Right atrium auricular region (tissue), 2 donors: ENCODE data around the gene RBX1. TPM values are rescaled to one million over a fixed set of nuclear protein-coding genes. Genes with fewer than 3 reads are reported as not detected.
A peak's percentile ranks its signal among the peaks of the same experiment; 100 is the strongest.

Experiments
- DNase-seq: peaks from one replicate; pipeline ENCODE4 v3.0.0-alpha.2; 2019; ENCODE audit warnings: low spot score
- H3K27ac ChIP-seq, 2 donors: fragments of 200-600 bp; sonication (generic); 1 replicate in 1 of 2; 2 replicates in 1 of 2; pipeline ENCODE4 v1.5.1; 2016 to 2019
- H3K27me3 ChIP-seq, 2 donors: fragments of 200-600 bp; sonication (generic); one replicate each; pipeline versions ENCODE4 v1.5.1 to v1.6.0; 2017 to 2019
- H3K36me3 ChIP-seq: fragments of 200-600 bp; sonication (generic); one replicate; pipeline ENCODE4 v1.5.1; 2016
- H3K4me1 ChIP-seq, 2 donors: fragments of 200-600 bp; sonication (generic); one replicate each; pipeline versions ENCODE4 v1.5.1 to v1.6.0; 2017 to 2019
- H3K4me3 ChIP-seq, 2 donors: fragments of 200-600 bp; sonication (generic); 1 replicate in 1 of 2; 2 replicates in 1 of 2; pipeline ENCODE4 v1.5.1; 2017 to 2019; ENCODE audit warnings: mild to moderate bottlenecking in 1 of 2, moderate library complexity in 1 of 2
- H3K9me3 ChIP-seq, 2 donors: fragments of 200-600 bp; sonication (generic); one replicate each; pipeline ENCODE4 v1.5.1; 2019
- CTCF ChIP-seq, 2 donors: fragments of 200-600 bp; sonication (generic); IDR thresholded peaks; one replicate each; pipeline ENCODE4 v1.5.1; 2019; ENCODE audit warnings: antibody characterized with exemption in 2 of 2
- total RNA-seq, 2 donors: library from RNA; depleted of rRNA; stranded (reverse); fragments of >200 nt; gene quantifications; one replicate each; pipeline ENCODE4 v1.1.0, GENCODE V29; 2016

The RBX1 gene
- total RNA-seq, 2 donors from 2014 or later = 43.4 to 44.5 TPM

GRCh38 chr22:40958299-40958698 is 7.1 kb downstream of the RBX1 start:
- H3K36me3 ChIP-seq = peaks cover 26% of the 10 kb centered on the region
- DNase-seq = no peak

GRCh38 chr22:40960145-40960544 is 9.0 kb downstream of the RBX1 start:
- Histone ChIP-seq H3K9me3 (no peaks in the 10 kb centered on the region), H3K36me3 (peaks cover 34% of the 10 kb centered on the region), H3K27me3 (no peaks in the 10 kb centered on the region), H3K4me3 (no peak overlapping the region), H3K27ac (no peak overlapping the region), H3K4me1 (peaks cover 0 to 16% of the 10 kb centered on the region in 2 donors)
- no peak for TF ChIP-seq CTCF (IDR thresholded peaks at IDR 0.05)
- no peak for DNase-seq

More at GRCh38 chr22:40958299-40958698, 7.1 kb downstream of the RBX1 start:
- Histone ChIP-seq H3K9me3 (no peaks in the 10 kb centered on the region), H3K27ac (no peak overlapping the region), H3K4me1 (peaks cover 0 to 32% of the 10 kb centered on the region in 2 donors), H3K27me3 (no peaks in the 10 kb centered on the region), H3K4me3 (no peak overlapping the region)
- TF ChIP-seq CTCF (IDR thresholded peaks at IDR 0.05) = no peak

DNA sequence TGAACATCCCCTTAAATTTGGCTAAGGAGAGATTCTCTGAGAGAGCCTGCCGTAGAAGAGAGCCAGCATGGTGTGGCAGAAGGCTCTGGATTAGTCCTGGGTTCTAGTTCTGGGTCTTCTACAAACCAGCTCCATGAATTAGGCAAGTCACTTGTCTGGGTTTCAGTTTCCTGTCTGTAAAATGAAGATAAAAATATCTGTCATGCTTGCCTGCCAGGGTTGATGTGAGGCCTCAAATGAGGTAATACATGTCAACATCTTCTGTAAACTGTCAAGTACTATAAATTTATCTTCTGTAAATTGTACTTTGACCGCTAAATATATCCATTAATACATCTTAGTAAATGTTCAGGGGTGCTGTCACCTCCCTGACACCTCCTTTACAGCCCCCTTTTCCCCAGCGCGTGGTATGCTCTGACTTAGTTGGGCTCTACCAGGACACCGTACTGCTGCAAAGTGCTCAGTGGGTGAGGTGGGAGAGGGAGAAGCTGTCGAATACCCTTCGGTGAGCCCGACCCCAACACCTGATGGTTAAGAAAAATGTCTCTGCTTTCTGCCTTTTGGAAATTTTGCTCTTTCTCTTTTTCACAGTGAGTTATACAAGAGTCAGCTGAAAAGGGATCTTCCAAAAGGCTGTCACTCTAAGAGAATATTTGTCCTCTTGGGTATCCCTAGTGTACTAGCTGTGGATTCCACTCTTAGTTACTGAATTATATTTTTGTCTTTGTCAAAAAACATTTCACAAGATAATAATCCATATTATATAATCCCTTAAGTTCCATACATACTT is 15.0 kb downstream of the RBX1 start:
- peaks cover 33% of the 10 kb centered on the region for H3K36me3 ChIP-seq
- TF ChIP-seq CTCF (IDR thresholded peaks at IDR 0.05) = no peak
- no peak for DNase-seq
- H3K27ac ChIP-seq = peak overlapping the region in 1 of 2 donors; percentile 51
- no peaks in the 10 kb centered on the region for H3K9me3 ChIP-seq
- H3K27me3 ChIP-seq = no peaks in the 10 kb centered on the region
- H3K4me3 ChIP-seq = no peak overlapping the region
- H3K4me1 ChIP-seq = peaks cover 0 to 8% of the 10 kb centered on the region in 2 donors

DNA sequence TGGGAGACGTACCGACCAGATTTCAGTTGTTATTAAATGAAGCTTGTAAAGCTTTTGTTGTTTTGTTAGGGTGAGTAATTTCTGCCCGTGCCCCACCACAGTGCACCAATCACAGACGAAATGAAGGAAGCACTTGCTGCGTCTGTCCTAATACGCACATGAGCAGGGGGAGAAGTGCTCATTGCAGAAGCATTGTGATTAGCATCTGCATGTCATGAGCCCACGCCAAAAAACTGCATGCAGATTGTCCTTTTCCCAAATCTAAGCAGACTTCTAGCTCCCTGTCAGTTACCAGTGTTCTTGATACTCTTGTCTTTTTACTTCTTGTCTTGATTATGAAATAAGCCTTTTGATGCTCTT is 15.5 kb downstream of the RBX1 start:
- Histone ChIP-seq H3K4me1 (peaks cover 0 to 8% of the 10 kb centered on the region in 2 donors), H3K27me3 (no peaks in the 10 kb centered on the region), H3K36me3 (peaks cover 33% of the 10 kb centered on the region), H3K27ac (peak overlapping the region in 1 of 2 donors; percentile 51), H3K9me3 (no peaks in the 10 kb centered on the region), H3K4me3 (no peak overlapping the region)
- TF ChIP-seq CTCF (IDR thresholded peaks at IDR 0.05) = no peak
- DNase-seq = no peak

DNA sequence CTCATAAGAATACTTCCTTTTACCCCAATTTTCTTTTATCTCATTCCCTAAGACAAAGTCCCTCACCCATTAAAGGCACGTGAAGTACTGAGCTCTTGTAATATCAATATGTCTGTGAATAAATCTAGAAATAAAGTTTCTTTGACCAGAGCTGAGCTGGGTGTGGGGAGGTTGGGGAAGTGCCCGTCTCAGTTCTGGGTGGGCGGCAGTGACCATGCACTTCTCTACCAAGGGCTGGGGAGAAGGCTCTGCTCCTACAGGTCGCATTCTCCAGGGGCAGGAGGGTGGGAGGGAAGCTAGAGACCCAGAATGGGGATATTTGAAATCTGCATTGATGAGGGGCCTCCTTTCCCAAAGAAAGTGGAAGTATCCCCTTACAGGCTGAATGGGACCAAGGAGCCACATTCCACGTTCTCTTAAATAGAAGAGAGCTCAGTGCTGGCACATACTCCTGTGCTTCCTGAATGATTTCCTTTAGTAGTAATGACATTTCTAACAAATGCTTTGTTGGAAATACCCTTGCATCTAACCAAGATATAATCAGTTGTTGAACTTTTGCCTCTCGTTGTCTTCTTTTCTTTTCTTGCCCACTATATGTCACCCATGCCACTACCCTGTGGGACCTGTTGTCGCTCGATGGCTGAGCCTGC is 16.1 kb downstream of the RBX1 start:
- TF ChIP-seq CTCF (IDR thresholded peaks at IDR 0.05) = no peak
- Histone ChIP-seq H3K4me1 (peaks cover 0 to 8% of the 10 kb centered on the region in 2 donors), H3K27me3 (no peaks in the 10 kb centered on the region), H3K27ac (no peak overlapping the region), H3K36me3 (peaks cover 38% of the 10 kb centered on the region), H3K9me3 (no peaks in the 10 kb centered on the region), H3K4me3 (no peak overlapping the region)
- DNase-seq = no peak
